Smooth muscle cell (in vitro differentiated cells): ENCODE measurements around the gene INTS14. TPM values are rescaled to one million over a fixed set of nuclear protein-coding genes. Genes with fewer than 3 reads are reported as not detected.

ENCODE experiments used
- DNase-seq: peaks from one replicate; lab custom pipeline; 2025; ENCODE audit not compliant: unreplicated experiment; lab: John Stamatoyannopoulos, UW
- H2AFZ ChIP-seq: fragments of 200-600 bp; sonication (generic); 2 replicates; pipeline ENCODE4 v1.6.0; 2016; ENCODE audit warnings: antibody characterized with exemption, low read depth, mild to moderate bottlenecking
- H3F3A ChIP-seq: fragments of 200-600 bp; sonication (generic); 2 replicates; pipeline ENCODE4 v1.6.0; 2017; ENCODE audit warnings: antibody characterized with exemption, low read depth
- H3K27ac ChIP-seq: fragments of 200-600 bp; sonication (generic); 2 replicates; pipeline ENCODE4 v1.5.1; 2016; ENCODE audit warnings: low read depth, mild to moderate bottlenecking
- H3K27me3 ChIP-seq: fragments of 200-600 bp; sonication (generic); 2 replicates; pipeline ENCODE4 v1.6.1; 2016; ENCODE audit warnings: low read depth, mild to moderate bottlenecking
- H3K36me3 ChIP-seq: fragments of 200-600 bp; sonication (generic); 2 replicates; pipeline ENCODE4 v1.5.1; 2016; ENCODE audit warnings: low read depth
- H3K4me1 ChIP-seq: fragments of 200-600 bp; sonication (generic); 2 replicates; pipeline ENCODE4 v1.5.1; 2016; ENCODE audit warnings: low read depth
- H3K4me2 ChIP-seq: fragments of 200-600 bp; sonication (generic); 2 replicates; pipeline ENCODE4 v1.6.0; 2016; ENCODE audit warnings: mild to moderate bottlenecking
- H3K4me3 ChIP-seq: fragments of 200-600 bp; sonication (generic); 2 replicates; pipeline ENCODE4 v1.5.1; 2016; ENCODE audit warnings: mild to moderate bottlenecking
- H3K79me2 ChIP-seq: fragments of 200-600 bp; sonication (generic); 2 replicates; pipeline ENCODE4 v1.6.0; 2016; ENCODE audit warnings: low read depth, mild to moderate bottlenecking
- H3K9ac ChIP-seq: fragments of 200-600 bp; sonication (generic); 2 replicates; pipeline ENCODE4 v1.6.0; 2016; ENCODE audit warnings: low read depth
- H3K9me3 ChIP-seq: fragments of 200-600 bp; sonication (generic); replicated peaks from 2 replicates; pipeline ENCODE4 v1.5.1; 2016; ENCODE audit warnings: low read depth
- H4K20me1 ChIP-seq: fragments of 200-600 bp; sonication (generic); 2 replicates; pipeline ENCODE4 v1.6.0; 2016; ENCODE audit warnings: low read depth
- WGBS: methylation state at CpG from one replicate; pipeline ENCODE4 v1.1.7; 2016; ENCODE audit warnings: low lambda C conversion rate; 5-methylcytosine and 5-hydroxymethylcytosine counted together
- polyA plus RNA-seq: library from polyadenylated mRNA; unstranded; fragments of >200 nt; fragmentation: Nextera tagmentation; extraction: Ambion mirVana; gene quantifications from 2 replicates; pipeline ENCODE4 v1.2.1, GENCODE V29; 2016
- total RNA-seq: library from RNA; depleted of rRNA; stranded (reverse); fragments of >200 nt; gene quantifications from 2 replicates; pipeline ENCODE4 v1.2.3, GENCODE V29; 2014
- TF ChIP-seq, protein P1 (sequence below): fragments of 200-600 bp; sonication (generic); IDR thresholded peaks from 2 replicates; pipeline ENCODE4 v1.5.1; 2017; ENCODE audit warnings: borderline replicate concordance, mild to moderate bottlenecking, antibody characterized with exemption; ENCODE audit not compliant: insufficient read depth, poor library complexity, severe bottlenecking

The INTS14 gene
- total and polyA plus RNA-seq, 2 experiments from 2014 or later = 18.3 to 22.5 TPM

DNA sequence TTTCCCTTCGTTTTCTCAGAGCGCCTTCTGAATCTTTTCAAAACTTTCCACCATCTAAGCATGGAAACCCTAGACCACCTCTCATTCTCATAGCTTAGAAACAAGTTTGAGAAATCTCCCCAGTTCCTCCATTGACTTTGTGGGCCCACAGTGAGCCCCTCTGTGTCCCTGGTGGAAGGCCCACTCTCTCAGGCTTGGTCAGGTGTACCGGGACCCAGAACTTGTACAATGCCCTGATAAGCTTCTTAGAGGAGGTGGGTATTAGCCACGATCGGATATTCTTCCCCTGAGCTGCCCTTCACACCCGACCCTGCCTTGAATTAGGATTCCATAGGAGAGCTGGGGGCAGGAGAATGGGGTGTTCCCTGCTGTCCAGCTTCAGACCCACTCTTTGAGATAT lies 10.7 kb upstream of the INTS14 start, which contains the start of gene SLC24A1:
Gene SLC24A1, plus strand, starts transcription at position 301 of the 400 bp plus-strand sequence. CDS start 2,143 bp downstream, outside the sequence.
- Histone ChIP-seq H3K4me2 (no peak within 1 kb of the TSS), H3K9ac (no peak within 1 kb of the TSS), H3K27ac (no peak within 1 kb of the TSS), H4K20me1 (no peaks in the 10 kb centered on the region), H3K9me3 (no peaks in the 10 kb centered on the region), H3K4me3 (no peak within 1 kb of the TSS), H2AFZ (no peak within 1 kb of the TSS), H3K79me2 (no peaks in the 10 kb centered on the region), H3K4me1 (no peaks in the 10 kb centered on the region), H3F3A (no peaks in the 10 kb centered on the region), H3K36me3 (peaks cover 4% of the 10 kb centered on the region), H3K27me3 (no peaks in the 10 kb centered on the region)
- no peak for DNase-seq
- WGBS = 92% methylated on average over 6 of the region's 6 CpGs
- TF ChIP-seq, protein P1, sequence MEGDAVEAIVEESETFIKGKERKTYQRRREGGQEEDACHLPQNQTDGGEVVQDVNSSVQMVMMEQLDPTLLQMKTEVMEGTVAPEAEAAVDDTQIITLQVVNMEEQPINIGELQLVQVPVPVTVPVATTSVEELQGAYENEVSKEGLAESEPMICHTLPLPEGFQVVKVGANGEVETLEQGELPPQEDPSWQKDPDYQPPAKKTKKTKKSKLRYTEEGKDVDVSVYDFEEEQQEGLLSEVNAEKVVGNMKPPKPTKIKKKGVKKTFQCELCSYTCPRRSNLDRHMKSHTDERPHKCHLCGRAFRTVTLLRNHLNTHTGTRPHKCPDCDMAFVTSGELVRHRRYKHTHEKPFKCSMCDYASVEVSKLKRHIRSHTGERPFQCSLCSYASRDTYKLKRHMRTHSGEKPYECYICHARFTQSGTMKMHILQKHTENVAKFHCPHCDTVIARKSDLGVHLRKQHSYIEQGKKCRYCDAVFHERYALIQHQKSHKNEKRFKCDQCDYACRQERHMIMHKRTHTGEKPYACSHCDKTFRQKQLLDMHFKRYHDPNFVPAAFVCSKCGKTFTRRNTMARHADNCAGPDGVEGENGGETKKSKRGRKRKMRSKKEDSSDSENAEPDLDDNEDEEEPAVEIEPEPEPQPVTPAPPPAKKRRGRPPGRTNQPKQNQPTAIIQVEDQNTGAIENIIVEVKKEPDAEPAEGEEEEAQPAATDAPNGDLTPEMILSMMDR = no peak

DNA sequence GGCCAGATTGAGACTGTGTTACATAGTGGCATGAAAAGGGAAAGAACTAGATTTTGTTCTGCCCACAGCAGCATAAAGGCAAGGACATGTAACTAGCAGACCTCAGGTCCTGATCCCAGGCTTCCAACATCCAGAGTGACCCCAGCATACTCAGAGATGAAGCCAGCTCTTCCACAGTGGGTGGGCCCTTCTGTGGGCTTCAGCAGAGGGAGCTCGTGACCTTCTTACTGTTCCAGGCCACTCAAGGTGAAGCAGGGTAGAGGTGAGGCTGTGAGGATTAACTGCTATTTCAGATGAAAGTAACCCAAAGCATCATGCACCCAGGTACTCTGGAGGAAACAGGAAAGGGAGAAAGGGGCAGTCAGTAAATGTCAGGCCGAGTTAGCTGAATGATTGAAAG lies 9.9 kb upstream of the INTS14 start:
- no peak for DNase-seq
- Histone ChIP-seq H3K4me3 (no peak overlapping the region), H3K4me2 (no peak overlapping the region), H3K4me1 (no peaks in the 10 kb centered on the region), H3K27ac (no peak overlapping the region), H3K9ac (no peak overlapping the region), H2AFZ (no peak overlapping the region), H3K79me2 (no peaks in the 10 kb centered on the region), H3K36me3 (peaks cover 2% of the 10 kb centered on the region), H4K20me1 (no peaks in the 10 kb centered on the region), H3K9me3 (no peaks in the 10 kb centered on the region), H3F3A (no peaks in the 10 kb centered on the region), H3K27me3 (no peaks in the 10 kb centered on the region)
- 89% methylated on average over 2 of the region's 2 CpGs for WGBS
- TF ChIP-seq, protein P1 = no peak

DNA sequence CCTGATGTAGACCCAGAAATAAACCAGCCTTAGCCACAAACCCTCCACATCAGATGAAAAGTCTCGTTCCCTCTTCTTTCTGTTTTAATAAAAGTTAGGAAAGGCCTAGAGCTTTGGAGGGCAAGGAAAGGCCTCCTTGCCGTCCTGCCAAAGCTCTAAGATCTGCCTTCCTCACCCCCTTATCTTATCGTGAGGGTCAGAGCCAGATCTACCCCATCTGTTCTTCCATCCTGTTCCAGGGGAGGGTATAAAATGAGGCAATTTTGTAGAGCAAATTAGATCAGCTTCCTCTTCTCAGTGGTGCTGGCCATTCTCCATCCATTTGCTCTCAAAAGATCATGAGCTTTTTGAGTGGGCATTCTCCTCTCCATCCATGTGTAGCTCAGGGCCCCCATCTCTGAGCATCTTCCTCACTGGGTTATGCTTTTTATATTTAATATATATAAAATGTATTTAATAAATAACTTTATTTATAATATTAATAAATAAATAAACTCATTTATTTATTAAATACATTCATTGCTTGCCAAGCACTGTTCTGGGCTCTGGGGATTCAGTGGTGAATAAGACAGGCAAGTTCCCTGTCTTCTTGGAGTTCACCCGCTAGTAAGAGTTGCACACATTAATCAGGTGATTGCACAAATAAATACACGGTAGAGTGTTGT lies 8.8 kb upstream of the INTS14 start:
- Histone ChIP-seq H3K4me3 (no peak overlapping the region), H3F3A (no peaks in the 10 kb centered on the region), H2AFZ (no peak overlapping the region), H3K4me2 (no peak overlapping the region), H3K9ac (no peak overlapping the region), H3K27me3 (no peaks in the 10 kb centered on the region), H3K4me1 (no peaks in the 10 kb centered on the region), H3K27ac (no peak overlapping the region), H3K9me3 (no peaks in the 10 kb centered on the region), H4K20me1 (no peaks in the 10 kb centered on the region), H3K79me2 (no peaks in the 10 kb centered on the region), H3K36me3 (no peaks in the 10 kb centered on the region)
- 68% methylated on average over 5 of the region's 5 CpGs for WGBS
- DNase-seq = no peak
- TF ChIP-seq, protein P1 = no peak
